Endothelial cell of umbilical vein (primary cell): ENCODE data around the gene MYH11. TPM values are rescaled to one million over a fixed set of nuclear protein-coding genes. Genes with fewer than 3 reads are reported as not detected.

Experiments
- BruUV-seq: library from RNA; stranded (reverse); fragments of 400-500 nt; replicated peaks from 2 replicates; lab custom pipeline; 2021; lab: Mats Ljungman, UMichigan
- CTCF ChIA-PET: fragments of 300-600, 350-600 bp; sonication (Branson Sonifier 250); formaldehyde crosslinking; loops from one replicate; lab custom pipeline; 2021; ENCODE audit warnings: antibody characterized with exemption, inconsistent platforms; lab: Charles Lee
- POLR2A ChIA-PET: fragments of 300-600, 350-600 bp; sonication (Branson Sonifier 250); formaldehyde crosslinking; loops from one replicate; lab custom pipeline; 2021; ENCODE audit warnings: antibody characterized with exemption, inconsistent platforms; lab: Charles Lee
- DNase-seq: peaks from one replicate; pipeline ENCODE4 v3.0.0-alpha.2; 2011; ENCODE audit warnings: low read depth, low spot score
- FAIRE-seq: peaks from 2 replicates; lab custom pipeline; 2011; peaks lifted over from hg19 to GRCh38; lab: Jason Lieb, UNC
- H2AFZ ChIP-seq: 2 replicates; pipeline ENCODE4 v1.6.0; 2012; ENCODE audit warnings: low read depth, low read length, control low read depth, inconsistent platforms
- H3K27ac ChIP-seq: 2 replicates; pipeline ENCODE4 v1.5.1; 2011; ENCODE audit warnings: low read depth, mild to moderate bottlenecking, control low read depth, low read length, moderate library complexity; ENCODE audit not compliant: insufficient read depth
- H3K27me3 ChIP-seq, 2 experiments: 2 replicates each; pipeline versions ENCODE4 v1.6.0 to v1.6.1; 2011; ENCODE audit warnings: low read length in 2 of 2, mixed read lengths in 1 of 2; ENCODE audit not compliant: control insufficient read depth in 2 of 2, insufficient read depth in 2 of 2
- H3K36me3 ChIP-seq, 2 experiments: 2 replicates in 1 of 2; 3 replicates in 1 of 2; pipeline ENCODE4 v1.5.1; 2011; ENCODE audit warnings: low read length in 2 of 2, mild to moderate bottlenecking in 1 of 2, moderate library complexity in 1 of 2; ENCODE audit not compliant: control insufficient read depth in 2 of 2, insufficient read depth in 2 of 2; ENCODE audit errors: extremely low read depth in 1 of 2
- H3K4me1 ChIP-seq: 3 replicates; pipeline ENCODE4 v1.5.1; 2011; ENCODE audit warnings: mild to moderate bottlenecking, low read length; ENCODE audit not compliant: control insufficient read depth, insufficient read depth; ENCODE audit errors: extremely low read depth
- H3K4me2 ChIP-seq: 2 replicates; pipeline ENCODE4 v1.6.1; 2011; ENCODE audit warnings: low read length, control low read depth, mixed read lengths; ENCODE audit not compliant: insufficient read depth
- H3K4me3 ChIP-seq, 3 experiments: fragments of 200-600 bp in 1 of 3; sonication (generic), shearing (Covaris generic) in 1 of 3; replicated peaks in 1 of 3; 2 replicates each; pipeline ENCODE4 v1.5.1; 2011 to 2016; ENCODE audit warnings: control low read depth in 3 of 3, low read length in 3 of 3, mild to moderate bottlenecking in 2 of 3, inconsistent platforms in 1 of 3, low read depth in 1 of 3, moderate library complexity in 1 of 3; ENCODE audit not compliant: insufficient read depth in 1 of 3
- H3K79me2 ChIP-seq: 2 replicates; pipeline ENCODE4 v1.6.0; 2012; ENCODE audit warnings: low read length, inconsistent platforms; ENCODE audit not compliant: control insufficient read depth, insufficient read depth
- H3K9ac ChIP-seq: replicated peaks from 2 replicates; pipeline ENCODE3; 2011; ENCODE audit warnings: low read length, control low read depth; ENCODE audit not compliant: insufficient read depth; ENCODE audit errors: extremely low read depth
- H3K9me1 ChIP-seq: replicated peaks from 3 replicates; pipeline ENCODE4 v1.6.0; 2011; ENCODE audit warnings: mild to moderate bottlenecking, low read length; ENCODE audit not compliant: control insufficient read depth, insufficient read depth; ENCODE audit errors: extremely low read depth
- H3K9me3 ChIP-seq: replicated peaks from 2 replicates; pipeline ENCODE4 v1.5.1; 2012; ENCODE audit warnings: low read length, inconsistent platforms; ENCODE audit not compliant: control insufficient read depth, insufficient read depth
- H4K20me1 ChIP-seq: replicated peaks from 2 replicates; pipeline ENCODE3; 2011; ENCODE audit warnings: mild to moderate bottlenecking, low read length; ENCODE audit not compliant: control insufficient read depth, insufficient read depth; ENCODE audit errors: extremely low read depth
- CTCF ChIP-seq, 2 donors: IDR thresholded peaks; 1 replicate in 1 of 2; 2 replicates in 1 of 2; pipeline ENCODE4 v1.5.1; 2011; ENCODE audit warnings: low read length in 2 of 2, mild to moderate bottlenecking in 2 of 2, moderate library complexity in 2 of 2, control low read depth in 1 of 2, inconsistent platforms in 1 of 2, low read depth in 1 of 2; ENCODE audit not compliant: insufficient read depth in 1 of 2; ENCODE audit errors: extremely low read depth in 1 of 2
- GATA2 ChIP-seq: IDR thresholded peaks from 2 replicates; pipeline ENCODE4 v1.7.0; 2011; ENCODE audit warnings: low read depth, mild to moderate bottlenecking, moderate library complexity, mixed read lengths, low read length; ENCODE audit not compliant: insufficient read length, insufficient read depth
- JUN ChIP-seq: IDR thresholded peaks from 2 replicates; pipeline ENCODE4 v1.6.1; 2011; ENCODE audit warnings: borderline replicate concordance, low read depth; ENCODE audit not compliant: insufficient read length, insufficient read depth
- MAX ChIP-seq: IDR thresholded peaks from 2 replicates; pipeline ENCODE4 v1.6.1; 2011; ENCODE audit not compliant: insufficient read depth, insufficient read length
- MYC ChIP-seq: IDR thresholded peaks from one replicate; pipeline ENCODE4 v1.6.1; 2011; ENCODE audit warnings: mild to moderate bottlenecking, low read depth, low read length
- POLR2A ChIP-seq: IDR thresholded peaks from 2 replicates; pipeline ENCODE4 v1.6.1; 2012; ENCODE audit warnings: low read depth, mild to moderate bottlenecking, control low read depth, low read length
- POLR2AphosphoS5 ChIP-seq: IDR thresholded peaks from 2 replicates; pipeline ENCODE4 v1.6.1; 2012; ENCODE audit warnings: low read depth, mild to moderate bottlenecking, control low read depth, low read length, moderate library complexity; ENCODE audit not compliant: insufficient read depth
- dilution Hi-C: fragments of 300-500 bp; cut with MboI; formaldehyde crosslinking; loops from one replicate; pipeline ENCODE4 v1.15.0; 2019; ENCODE audit warnings: low sequenced_read_pairs; ENCODE audit not compliant: extremely low pct_ligation_motif_present
- intact Hi-C: fragments of 100-400 bp; cut with micrococcal nuclease; formaldehyde crosslinking; loops from one replicate; pipeline ENCODE4 v1.10.0; 2022
- polyA plus RNA-seq, 4 experiments: library from polyadenylated mRNA; depleted of rRNA in 3 of 4; stranded (reverse) in 3 of 4; unstranded in 1 of 4; fragments of >200 nt; gene quantifications; 2 replicates each; pipeline versions ENCODE4 v1.2.1 to v1.2.3, GENCODE V29; 2011 to 2012; ENCODE audit warnings: missing spikeins in 1 of 4
- total RNA-seq: library from RNA; stranded (reverse); gene quantifications from 2 replicates; pipeline ENCODE4 v1.2.3, GENCODE V29; 2021

Gene MYH11
- total and polyA plus RNA-seq, 2 donors (not counting 3 experiments of a cell fraction or from before 2014, with no cell fraction given): not detected

GRCh38 chr16:15776572-15776971, 80.3 kb downstream of the MYH11 start:
- Histone ChIP-seq H3K4me3 (no peak overlapping the region), H3K79me2 (no peaks in the 10 kb centered on the region), H3K9ac (no peak overlapping the region), H3K27me3 (peaks cover 3 to 4% of the 10 kb centered on the region in 2 experiments), H4K20me1 (no peaks in the 10 kb centered on the region), H3K36me3 (no peaks in the 10 kb centered on the region), H3K9me1 (no peaks in the 10 kb centered on the region), H3K4me1 (no peaks in the 10 kb centered on the region), H3K4me2 (no peak overlapping the region), H2AFZ (no peak overlapping the region), H3K27ac (no peak overlapping the region), H3K9me3 (no peaks in the 10 kb centered on the region)
- TF ChIP-seq GATA2: no peak
- TF ChIP-seq MAX: no peak
- TF ChIP-seq MYC: no peak
- no peak for TF ChIP-seq POLR2AphosphoS5
- TF ChIP-seq JUN: no peak
- TF ChIP-seq POLR2A: no peak
- TF ChIP-seq CTCF (IDR thresholded peaks at IDR 0.05; ENCODE audit: extremely low read depth in 1 of 2, insufficient read depth in 1 of 2, low read depth in 1 of 2, low read length in 2 of 2): no peak
- CTCF ChIA-PET: interaction anchor here (1.6 to 4.0 kb wide), 3 partner anchors 16 to 45 kb away, joined by 3 to 66 read pairs (median 4); no protein-coding TSS in a partner anchor
- no peak for FAIRE-seq
- intact Hi-C loops: no loop called here
- no TSS peak for BruUV-seq
- no peak for DNase-seq
- POLR2A ChIA-PET: no interaction called here
- dilution Hi-C loops: no loop called here
